Measurements from ENCODE around the gene ATG2B.

The ATG2B gene, protein sequence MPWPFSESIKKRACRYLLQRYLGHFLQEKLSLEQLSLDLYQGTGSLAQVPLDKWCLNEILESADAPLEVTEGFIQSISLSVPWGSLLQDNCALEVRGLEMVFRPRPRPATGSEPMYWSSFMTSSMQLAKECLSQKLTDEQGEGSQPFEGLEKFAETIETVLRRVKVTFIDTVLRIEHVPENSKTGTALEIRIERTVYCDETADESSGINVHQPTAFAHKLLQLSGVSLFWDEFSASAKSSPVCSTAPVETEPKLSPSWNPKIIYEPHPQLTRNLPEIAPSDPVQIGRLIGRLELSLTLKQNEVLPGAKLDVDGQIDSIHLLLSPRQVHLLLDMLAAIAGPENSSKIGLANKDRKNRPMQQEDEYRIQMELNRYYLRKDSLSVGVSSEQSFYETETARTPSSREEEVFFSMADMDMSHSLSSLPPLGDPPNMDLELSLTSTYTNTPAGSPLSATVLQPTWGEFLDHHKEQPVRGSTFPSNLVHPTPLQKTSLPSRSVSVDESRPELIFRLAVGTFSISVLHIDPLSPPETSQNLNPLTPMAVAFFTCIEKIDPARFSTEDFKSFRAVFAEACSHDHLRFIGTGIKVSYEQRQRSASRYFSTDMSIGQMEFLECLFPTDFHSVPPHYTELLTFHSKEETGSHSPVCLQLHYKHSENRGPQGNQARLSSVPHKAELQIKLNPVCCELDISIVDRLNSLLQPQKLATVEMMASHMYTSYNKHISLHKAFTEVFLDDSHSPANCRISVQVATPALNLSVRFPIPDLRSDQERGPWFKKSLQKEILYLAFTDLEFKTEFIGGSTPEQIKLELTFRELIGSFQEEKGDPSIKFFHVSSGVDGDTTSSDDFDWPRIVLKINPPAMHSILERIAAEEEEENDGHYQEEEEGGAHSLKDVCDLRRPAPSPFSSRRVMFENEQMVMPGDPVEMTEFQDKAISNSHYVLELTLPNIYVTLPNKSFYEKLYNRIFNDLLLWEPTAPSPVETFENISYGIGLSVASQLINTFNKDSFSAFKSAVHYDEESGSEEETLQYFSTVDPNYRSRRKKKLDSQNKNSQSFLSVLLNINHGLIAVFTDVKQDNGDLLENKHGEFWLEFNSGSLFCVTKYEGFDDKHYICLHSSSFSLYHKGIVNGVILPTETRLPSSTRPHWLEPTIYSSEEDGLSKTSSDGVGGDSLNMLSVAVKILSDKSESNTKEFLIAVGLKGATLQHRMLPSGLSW (N-terminal part only)
- 19.9 to 83.0 (median 45.3) reads per million in 18 experiments for total RNA-seq

DNA sequence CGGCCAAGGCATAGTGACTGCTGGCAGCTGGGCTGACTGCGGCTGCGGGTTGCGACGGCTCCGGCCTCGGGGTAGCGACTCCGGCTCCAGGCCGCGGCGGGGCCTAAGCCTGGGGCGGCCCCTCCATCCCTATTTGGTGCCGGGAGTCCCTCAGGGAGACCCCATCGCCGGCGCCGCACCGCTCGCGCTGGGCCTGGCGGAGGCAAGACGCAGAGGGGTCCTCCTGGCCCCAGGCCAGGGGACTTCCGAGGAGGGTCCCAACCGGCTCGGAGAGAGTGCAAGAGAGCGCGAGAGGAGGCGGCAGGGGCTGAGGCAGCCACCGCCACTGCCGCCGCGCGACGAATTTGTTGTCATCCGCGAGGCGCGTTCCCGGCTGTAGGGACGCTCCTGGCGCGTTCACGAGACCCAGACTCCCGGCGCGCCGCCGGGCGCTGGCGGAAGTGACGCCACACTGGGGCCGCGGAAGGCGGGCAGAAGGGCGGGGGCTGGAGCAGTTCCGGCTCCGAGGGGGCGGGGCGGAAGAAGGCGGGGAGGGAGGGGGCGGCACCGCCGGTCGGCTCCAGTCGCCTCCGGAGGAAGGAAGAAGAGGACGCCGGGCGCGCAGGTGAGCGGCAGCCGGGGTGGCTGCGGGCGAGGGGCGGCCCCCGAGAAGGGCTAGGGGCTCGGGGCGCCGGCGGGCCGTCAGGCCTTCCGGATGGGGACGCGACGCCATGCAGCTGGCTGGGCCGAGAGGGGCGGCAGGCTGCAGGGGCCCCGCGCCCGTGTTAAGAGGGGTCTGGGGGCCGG is at the start of gene ATG2B, which contains the start of gene GSKIP:
Gene ATG2B (minus strand): TSS at position 377 of the 786 bp plus-strand sequence. CDS start 365 bp downstream, at position 12.
Gene GSKIP (plus strand): TSS at position 562 of the 786 bp plus-strand sequence. CDS start 18,722 bp downstream, outside the sequence.
- DNase-seq = peak; percentile 94 to 95

DNA sequence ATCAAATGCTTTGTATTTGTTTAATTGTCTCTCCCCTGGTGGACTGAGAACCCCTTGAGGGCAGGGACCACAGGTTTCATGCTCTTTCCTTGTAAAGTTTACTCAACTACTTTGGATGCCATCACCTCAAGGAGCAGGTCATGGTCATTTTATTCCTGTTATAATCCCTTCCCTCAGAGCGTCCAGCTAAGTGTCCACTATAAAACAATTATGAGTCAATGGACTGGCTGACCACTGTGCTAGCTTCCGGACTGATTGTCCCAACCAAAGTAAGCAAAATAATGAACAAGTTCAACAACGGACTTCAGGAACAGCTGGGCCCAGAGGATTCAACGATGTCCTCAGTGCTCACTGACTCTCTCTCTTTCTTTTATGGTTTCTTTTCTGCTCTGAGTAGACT is 47.0 kb upstream of the ATG2B start:
- no peak for DNase-seq

DNA sequence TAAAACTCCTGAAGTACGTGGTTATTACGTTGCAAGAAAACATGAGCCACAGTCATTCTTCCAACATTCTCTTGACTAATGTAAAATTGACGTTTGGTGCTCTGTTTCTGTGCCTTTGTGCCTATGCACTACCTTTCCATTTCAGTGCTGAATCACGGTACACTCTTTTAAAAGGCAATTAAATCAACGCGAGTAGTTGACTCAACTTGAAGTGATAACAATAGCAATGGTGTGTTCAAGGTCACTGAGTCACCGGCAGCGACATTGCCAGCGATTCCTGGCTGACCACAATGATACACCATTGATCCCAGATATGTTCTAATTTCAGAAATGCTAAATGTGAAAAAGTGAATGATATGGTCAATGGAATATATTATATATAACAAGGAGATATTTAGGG is 46.6 kb upstream of the ATG2B start:
- no peak for DNase-seq

DNA sequence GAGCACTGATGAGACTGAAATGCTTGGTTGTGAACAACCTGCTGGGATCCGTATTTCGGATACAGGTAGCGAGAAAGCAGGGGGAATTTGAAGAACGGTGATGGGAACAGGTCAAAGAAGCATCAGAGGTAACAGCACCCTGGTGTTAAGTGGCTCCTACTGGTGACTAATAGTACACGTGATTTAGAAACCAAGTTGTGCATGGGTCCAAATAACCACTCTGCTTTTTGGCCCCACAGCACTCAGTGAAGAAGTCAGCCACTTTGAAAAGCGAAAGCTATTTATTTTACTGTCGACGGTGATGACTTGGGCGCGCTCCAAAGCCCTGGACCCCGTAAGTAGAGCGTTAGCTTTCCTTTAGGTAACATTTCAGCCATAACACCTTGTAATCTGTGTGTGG is 45.5 kb upstream of the ATG2B start:
- DNase-seq = no peak

DNA sequence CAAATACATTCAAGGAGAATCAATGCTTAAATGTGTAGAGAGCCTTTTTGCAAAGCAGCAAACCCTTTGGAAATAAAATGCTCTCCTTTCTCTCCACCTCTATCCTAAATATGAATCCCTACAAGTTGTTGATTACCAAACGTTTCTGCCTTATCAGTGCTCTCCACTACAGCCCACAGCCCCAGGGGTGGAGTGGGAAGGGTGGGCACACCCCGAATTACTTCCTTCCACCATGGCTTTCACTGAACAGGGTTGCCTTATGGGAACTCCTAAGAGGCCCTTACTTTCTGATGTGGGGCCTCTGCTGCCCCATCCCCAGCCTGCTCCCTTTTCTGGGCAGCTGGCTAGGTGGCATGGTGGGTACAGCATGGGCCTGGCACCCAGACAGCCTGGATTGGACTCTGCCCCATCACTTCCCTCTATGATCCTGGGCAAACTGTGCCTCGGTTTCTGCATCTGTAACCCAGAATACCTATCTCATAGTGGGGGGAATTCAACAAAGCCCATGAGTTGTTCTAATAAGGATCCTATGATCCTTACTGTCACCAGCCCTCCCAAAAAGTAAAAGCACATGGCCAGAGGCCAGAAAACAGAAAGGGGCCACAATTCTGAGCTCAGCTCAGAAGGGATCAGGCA is 44.9 kb upstream of the ATG2B start:
- DNase-seq = no peak

DNA sequence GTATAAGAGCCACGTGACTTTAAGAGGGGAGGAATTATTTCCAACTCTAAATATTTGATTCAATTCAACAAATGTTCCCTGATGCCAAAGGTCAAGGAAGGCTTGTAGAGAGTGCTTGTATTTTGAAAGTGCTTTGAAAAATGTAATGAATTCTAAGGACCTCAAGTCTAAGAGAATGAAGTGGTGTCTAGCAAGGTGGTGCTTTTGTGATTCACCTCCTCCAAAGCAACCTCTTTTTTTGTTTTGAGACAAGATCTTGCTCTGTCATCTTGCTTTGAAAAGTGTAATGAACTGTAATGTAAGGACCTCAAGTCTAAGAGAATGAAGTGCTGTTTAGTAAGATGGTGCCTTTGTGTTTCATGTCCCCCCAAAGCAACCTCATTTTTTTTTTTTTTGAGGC is 42.5 kb upstream of the ATG2B start:
- no peak for DNase-seq

DNA sequence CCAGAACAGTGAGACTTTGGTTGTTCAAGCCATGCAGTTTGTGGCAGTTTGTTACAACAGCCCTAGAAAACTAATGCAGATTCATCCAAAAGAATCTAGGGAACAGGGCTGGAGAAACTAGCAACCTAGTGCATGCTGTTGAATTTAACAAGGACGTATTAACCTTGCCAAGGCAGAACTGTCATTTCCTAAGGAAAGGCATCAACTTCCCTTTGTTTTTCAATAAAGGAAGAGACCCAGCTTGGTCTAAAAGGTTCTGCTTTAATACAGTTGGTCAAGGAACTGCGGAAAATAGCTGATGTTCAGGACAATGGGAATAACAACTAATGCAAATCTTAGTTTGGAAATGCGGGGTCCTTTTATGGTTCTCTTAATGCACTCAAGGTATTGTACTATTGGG is 40.3 kb upstream of the ATG2B start:
- DNase-seq = no peak

DNA sequence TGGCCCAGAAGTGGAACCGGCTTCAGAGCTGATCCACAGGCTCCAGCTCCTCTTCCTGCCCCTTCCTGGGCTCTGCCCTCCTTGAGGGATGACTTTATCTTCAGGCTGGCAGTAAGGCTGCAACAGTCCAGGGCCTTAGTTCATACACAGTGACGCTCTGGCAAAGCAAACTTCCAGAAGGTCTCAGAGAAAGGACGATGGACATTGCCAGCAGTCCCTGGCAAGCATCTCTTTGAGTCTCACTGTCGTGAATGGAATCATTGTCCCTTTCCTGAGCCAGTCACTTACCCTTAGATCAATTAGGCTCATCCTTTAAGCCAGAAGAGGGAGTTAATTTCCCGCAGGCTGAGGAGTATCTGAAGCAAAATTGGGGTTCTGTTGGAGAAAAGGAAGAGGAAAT is 37.4 kb upstream of the ATG2B start:
- no peak for DNase-seq

DNA sequence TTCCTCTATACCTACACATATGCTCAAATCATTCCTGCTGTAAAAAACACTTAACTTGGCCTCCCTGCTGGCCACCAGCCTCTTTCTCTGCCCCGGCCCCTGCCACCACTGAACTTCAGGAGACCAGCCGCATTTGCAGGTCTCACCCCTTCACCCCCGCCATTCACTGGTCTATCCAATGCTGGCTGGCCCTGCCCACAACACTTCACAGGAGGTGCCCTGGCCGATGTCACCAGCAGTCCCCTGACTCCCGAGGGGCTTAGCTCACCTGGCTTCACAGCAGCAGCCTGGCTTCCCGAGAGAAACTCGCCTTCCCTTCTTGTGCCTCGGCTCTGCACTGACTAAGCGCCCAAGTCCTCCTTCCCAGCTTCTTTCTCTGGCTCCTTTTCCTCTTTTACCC is 36.3 kb upstream of the ATG2B start:
- no peak for DNase-seq

DNA sequence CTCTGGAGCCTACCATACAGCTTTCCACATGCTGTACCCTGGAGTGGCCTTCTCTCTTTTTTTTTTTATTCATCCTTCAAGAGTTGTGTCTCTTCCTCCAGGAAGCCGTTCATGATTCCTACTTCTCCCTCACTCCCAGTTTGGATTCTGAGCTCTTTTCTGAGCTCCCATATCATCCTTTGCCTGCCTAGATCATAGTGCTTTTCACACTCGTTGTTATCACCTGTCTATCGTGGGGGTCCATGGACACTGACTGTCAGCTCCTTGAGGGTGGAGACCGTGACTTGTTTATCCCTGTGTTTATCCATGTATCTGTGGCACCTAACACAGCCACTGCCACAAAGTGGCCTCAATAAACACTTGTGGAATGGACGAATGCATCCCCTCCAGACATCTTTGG is 35.8 kb upstream of the ATG2B start:
- no peak for DNase-seq

DNA sequence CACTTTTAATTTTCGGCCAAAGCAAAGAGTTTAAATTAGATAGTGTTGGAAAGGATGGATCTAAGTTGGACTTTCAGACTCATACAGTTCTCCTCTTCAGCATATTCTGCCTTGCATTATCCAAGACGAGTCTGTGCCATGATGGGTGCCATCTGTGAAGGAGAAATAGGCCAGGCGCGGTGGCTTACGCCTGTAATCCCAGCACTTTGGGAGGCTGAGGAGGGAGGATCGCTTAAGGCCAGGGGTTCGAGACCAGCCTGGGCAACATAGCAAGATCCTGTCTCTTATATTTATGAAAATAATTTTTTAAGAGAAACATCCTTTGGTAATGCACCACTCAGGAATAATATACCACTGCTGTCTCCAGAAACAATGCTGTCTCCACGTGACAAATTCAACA is 35.3 kb upstream of the ATG2B start:
- DNase-seq = no peak

DNA sequence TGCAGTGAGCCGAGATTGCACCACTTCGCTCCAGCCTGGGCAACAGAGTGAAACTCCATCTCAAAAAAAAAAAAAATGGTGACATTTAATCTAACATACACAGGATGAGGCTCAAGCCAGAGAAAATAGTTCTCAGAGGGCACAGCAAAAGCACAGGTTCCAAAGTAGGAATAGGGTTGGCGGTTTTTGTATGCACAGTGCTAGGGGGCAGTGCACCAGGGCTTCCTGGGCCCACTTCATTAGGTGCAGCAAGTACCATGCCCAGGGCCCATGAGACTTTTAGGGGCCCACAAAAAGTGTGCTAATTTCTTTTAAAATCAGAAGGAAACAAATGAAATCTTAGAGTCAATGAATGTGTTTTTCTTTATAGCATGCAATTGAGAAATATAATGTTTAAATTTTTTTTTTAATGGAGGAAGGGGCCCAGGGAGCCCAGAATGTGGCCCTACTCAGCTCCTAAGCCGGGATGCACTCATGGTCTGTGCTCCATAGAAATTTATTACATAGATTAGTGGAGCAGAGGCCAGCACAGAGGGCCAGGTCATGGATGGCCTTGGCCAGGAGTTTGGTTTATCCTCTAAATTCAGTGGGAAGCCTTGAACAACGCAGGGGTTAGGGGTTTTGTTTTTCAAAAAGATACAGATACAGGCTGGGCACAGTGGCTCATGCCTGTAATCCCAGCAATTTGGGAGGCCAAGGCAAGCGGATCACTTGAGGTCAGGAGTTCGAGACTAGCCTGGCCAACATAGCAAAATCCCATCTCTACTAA is 31.1 kb upstream of the ATG2B start:
- no peak for DNase-seq

DNA sequence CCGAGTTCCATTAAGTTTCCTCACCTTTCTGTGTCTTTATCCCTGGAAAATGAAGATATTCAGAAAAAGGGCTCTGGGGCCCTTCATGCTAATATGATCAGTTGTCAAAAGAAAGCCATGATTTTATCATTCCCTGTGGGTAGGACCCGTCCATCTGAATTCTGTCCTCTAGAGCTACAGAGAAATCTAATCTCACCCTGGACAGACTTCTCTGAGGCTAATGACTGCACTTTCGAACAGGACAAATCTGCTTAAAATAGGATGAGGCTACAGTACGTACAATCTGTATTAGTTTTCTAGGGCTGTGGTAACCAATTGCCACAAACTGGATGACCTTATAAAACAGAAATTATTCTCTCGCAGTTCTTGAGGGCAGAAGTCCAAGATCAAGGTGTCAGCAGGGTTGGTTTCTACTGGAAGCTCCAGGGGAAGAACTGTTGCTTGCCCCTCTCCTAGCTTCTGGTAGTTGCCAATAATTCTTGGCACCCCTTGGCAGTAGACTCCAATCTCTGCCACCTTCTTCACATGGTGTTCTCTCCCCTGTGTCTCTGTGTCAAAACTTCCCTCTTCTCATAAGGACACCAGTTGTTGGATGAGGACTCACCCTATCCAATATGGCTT is 30.0 kb upstream of the ATG2B start:
- DNase-seq = no peak

DNA sequence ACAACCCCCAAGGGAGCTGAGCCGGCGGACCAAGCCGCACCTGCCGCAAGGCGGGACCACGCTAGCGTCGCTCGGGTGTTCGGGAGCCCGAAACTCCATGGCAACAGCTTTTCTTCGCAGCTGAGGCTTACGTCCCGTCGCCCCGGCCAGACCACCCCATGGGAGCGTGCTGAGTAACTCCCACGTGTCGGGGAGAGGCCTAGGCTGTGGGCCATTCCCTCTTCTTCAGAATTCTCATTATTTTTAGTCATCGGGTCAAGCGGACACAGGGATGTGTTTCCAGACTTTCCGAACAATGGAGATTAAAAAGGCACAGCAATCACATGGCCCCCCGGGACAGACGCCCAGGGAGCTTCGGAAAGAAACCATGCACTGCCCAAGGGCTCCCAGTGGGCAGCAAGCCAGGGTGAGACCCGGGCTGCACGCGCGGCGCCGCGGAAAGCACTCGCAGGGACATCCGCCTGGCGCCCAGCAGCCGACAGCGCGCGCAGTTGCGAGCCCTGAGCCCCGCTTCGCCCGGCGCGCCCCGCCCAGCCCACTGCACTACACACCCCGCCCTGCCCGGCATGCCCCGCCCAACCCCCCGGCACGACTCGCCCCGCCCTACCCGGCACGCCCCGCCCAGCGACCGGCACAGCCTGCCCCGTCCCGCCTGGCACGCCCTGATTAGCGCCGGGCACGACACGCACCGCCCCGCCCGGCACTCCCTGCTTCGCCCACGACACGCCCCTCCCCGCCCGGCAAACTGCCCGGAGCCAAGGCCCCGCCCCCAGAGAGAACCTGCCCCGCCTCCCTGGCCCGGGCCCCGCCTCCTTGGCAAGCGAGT is 28.4 kb upstream of the ATG2B start:
- DNase-seq = peak; percentile 98

DNA sequence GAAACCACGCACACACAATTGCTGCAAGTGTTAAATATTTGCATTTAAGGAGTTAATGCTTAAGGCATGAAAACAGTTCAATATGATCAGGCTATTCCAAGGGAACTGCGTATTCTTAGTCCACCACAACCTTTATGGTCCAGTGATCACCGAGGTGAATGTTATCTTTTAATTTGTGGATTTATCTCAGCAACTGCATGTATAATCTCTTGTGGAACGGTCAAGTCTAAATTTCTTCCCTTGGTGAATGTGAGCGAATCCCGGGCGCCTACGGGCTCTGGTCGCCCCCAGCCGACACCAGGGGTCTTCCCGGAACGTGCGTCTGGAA is 27.8 kb upstream of the ATG2B start:
- DNase-seq = no peak

DNA sequence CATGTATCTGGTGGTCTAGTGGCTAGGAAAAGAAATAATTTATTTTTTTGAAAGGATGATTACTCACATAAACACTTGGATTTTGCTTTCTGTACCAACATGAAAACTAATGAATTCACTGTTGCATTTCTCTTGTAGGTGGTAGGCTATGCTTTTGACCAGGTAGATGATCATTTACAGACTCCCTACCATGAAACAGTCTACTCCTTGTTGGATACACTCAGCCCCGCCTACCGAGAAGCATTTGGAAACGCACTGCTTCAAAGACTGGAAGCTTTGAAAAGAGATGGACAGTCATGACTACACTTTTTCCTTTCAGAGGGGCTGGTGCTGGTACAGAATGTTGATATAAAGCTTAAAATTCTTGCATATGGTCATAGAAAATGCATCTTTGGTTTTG is 22.2 kb upstream of the ATG2B start:
- no peak for DNase-seq

DNA sequence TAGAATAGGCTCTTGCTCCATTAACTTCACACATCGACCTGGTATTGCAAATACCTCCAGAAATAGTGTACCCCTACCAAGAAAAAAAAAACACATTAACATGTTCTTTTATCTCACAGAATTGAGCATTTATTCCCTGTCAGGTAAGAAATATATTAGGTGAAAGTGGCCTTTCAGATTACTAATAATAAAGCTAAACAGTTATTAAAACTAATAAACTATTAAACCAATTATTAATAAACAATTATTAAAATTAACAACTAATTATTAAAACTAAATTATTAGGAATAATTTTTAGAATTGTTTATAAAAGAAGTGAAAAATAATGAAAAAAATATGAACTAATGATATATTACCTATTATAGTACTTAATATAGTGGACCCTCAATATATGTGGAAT is 21.6 kb upstream of the ATG2B start:
- DNase-seq = no peak

DNA sequence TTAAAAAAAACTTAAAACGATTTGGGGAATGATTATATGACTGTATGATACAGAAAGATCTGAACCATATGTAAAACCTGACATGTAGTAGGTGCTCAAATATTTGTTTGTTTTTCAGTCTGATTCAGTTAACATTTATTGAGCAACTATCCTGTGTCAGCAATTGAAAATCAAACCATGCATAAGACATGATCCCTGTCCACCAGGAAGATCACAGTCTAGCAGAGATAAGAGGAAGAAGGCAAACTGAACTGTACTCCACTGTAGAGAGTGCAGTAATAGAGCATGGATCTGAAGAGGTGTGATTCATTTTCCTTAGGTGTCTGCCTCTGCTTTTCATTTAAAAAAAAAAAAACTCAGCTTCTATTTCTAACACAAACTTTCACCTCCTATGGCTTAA is 20.9 kb upstream of the ATG2B start:
- DNase-seq = no peak

DNA sequence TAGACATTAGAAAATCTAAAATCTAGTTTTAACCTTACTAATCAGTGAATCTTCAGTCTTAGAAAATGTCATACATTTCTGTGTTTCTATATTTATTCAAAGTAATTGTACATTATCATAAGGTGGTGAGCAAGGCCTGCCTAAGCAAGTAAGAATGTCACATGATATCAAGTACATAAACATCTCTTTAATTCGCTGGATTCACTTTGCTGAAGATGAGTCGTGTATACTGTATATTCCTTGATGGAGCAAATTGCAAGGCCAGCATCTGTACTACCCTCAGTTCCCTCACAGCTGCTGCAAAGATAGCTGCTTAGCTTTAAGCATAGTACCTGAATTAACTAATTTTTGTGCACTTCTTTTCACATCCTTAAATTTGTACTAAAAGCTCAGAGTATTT is 20.3 kb upstream of the ATG2B start:
- DNase-seq = no peak

DNA sequence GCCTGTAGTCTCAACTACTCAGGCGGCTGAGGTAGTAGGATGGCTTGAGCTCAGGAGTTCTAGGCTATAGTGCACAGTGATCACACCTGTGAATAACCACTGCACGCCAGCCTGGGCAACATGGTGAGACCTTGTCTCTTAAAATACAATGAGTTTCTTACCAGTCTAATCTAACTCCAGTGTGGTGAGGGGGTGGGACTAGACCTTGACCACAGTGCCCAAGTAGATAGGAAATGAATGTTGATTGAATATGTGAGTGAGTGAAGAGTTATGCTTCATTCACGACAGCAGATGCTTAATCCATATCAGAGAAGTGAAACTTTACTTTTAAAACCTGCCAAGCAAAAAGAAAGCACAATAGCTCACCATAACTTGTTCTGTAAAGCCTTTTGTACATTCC is 17.6 kb upstream of the ATG2B start:
- DNase-seq = no peak

All from inflammatory macrophage (primary cell).